CD4-positive, alpha-beta T cell (primary cell): ENCODE measurements around the gene CCDC3. TPM values are rescaled to one million over a fixed set of nuclear protein-coding genes. Genes with fewer than 3 reads are reported as not detected.

Experiments
- ATAC-seq: fragments of 200-7000 bp; cut with Tn5 transposase; one replicate; pipeline ENCODE4 v1.10.0; 2022; ENCODE audit warnings: mild to moderate bottlenecking; ENCODE audit not compliant: poor library complexity
- CTCF ChIA-PET: fragments of 350-600 bp; sonication (Branson Sonifier 250); formaldehyde crosslinking; loops from one replicate; lab custom pipeline; 2021; ENCODE audit warnings: antibody characterized with exemption, inconsistent platforms; lab: Charles Lee
- POLR2A ChIA-PET: fragments of 350-600 bp; sonication (Branson Sonifier 250); formaldehyde crosslinking; loops from one replicate; lab custom pipeline; 2021; ENCODE audit warnings: antibody characterized with exemption, inconsistent platforms; lab: Charles Lee
- DNase-seq, 14 experiments: peaks; one replicate each; pipeline ENCODE4 v3.0.0-alpha.2; 2013 to 2020; ENCODE audit warnings: mixed read lengths in 2 of 14
- H3K27ac ChIP-seq, 2 donors: one replicate each; pipeline versions ENCODE4 v1.5.1 to v1.7.0; 2013; ENCODE audit warnings: low read length in 2 of 2, low read depth in 1 of 2, mild to moderate bottlenecking in 1 of 2
- H3K27me3 ChIP-seq, 2 experiments: 1 replicate in 1 of 2; 2 replicates in 1 of 2; pipeline versions ENCODE4 v1.6.1 to v1.7.0; 2013; ENCODE audit warnings: low read length in 2 of 2, control low read depth in 1 of 2, mild to moderate bottlenecking in 1 of 2, moderate library complexity in 1 of 2; ENCODE audit not compliant: insufficient read depth in 2 of 2, control insufficient read depth in 1 of 2
- H3K36me3 ChIP-seq: one replicate; pipeline ENCODE4 v1.6.1; 2013; ENCODE audit warnings: low read length, control low read depth; ENCODE audit not compliant: insufficient read depth
- H3K4me1 ChIP-seq: one replicate; pipeline ENCODE4 v1.6.1; 2013; ENCODE audit warnings: low read length, control low read depth; ENCODE audit not compliant: insufficient read depth
- H3K4me3 ChIP-seq: one replicate; pipeline ENCODE4 v1.5.1; 2013; ENCODE audit warnings: mild to moderate bottlenecking, low read length, moderate library complexity
- H3K9me3 ChIP-seq, 2 experiments: 1 replicate in 1 of 2; 2 replicates in 1 of 2; pipeline versions ENCODE4 v1.6.1 to v1.7.0; 2013; ENCODE audit warnings: low read length in 2 of 2, mild to moderate bottlenecking in 2 of 2, control low read depth in 1 of 2, moderate library complexity in 1 of 2; ENCODE audit not compliant: control insufficient read depth in 1 of 2, insufficient read depth in 1 of 2
- H3K27ac Mint-ChIP-seq: one replicate; pipeline ENCODE4 v1.8.0; 2020; ENCODE audit warnings: mixed read lengths
- H3K27me3 Mint-ChIP-seq: one replicate; pipeline ENCODE4 v1.8.0; 2021; ENCODE audit warnings: mixed read lengths
- H3K36me3 Mint-ChIP-seq: one replicate; pipeline ENCODE4 v1.8.0; 2021; ENCODE audit warnings: low read depth, mixed read lengths
- H3K4me1 Mint-ChIP-seq: one replicate; pipeline ENCODE4 v1.8.0; 2021; ENCODE audit warnings: low read depth, mixed read lengths
- H3K4me3 Mint-ChIP-seq: one replicate; pipeline ENCODE4 v1.8.0; 2020; ENCODE audit warnings: mild to moderate bottlenecking, mixed read lengths
- H3K9me3 Mint-ChIP-seq: one replicate; pipeline ENCODE4 v1.8.0; 2020; ENCODE audit warnings: mixed read lengths
- intact Hi-C, 2 experiments: fragments of 100-400 bp; cut with DNase I in 1 of 2; cut with micrococcal nuclease in 1 of 2; formaldehyde crosslinking; loops; one replicate each; pipeline versions ENCODE4 v1.15.1 to v1.9.0; 2023 to 2025; cut with DNase I, micrococcal nuclease
- polyA plus RNA-seq, 2 donors: library from polyadenylated mRNA; unstranded; fragments of 120-200 nt; gene quantifications; one replicate each; pipeline ENCODE4 v1.2.1, GENCODE V29; 2013
- total RNA-seq, 174 experiments: library from RNA in 2 of 174; stranded (reverse) in 2 of 174; gene quantifications; one replicate each; pipeline ENCODE4 v1.2.3 and lab custom pipeline; 2021 to 2026
- TF ChIP-seq, protein P1 (sequence below): fragments of 200-600 bp; IDR thresholded peaks from one replicate; pipeline ENCODE4 v1.8.0; 2022; ENCODE audit warnings: antibody characterized with exemption, mild to moderate bottlenecking

Gene CCDC3
- under 1 TPM in 1 of 2 experiments, not detected in 1; 0.08 TPM for total RNA-seq
- not detected for polyA plus RNA-seq (2013, experiment 1 of 2)
- 0.42 TPM for polyA plus RNA-seq (2013, experiment 2 of 2)
- 0 to 1.6 (median 0.18) reads per million in 172 experiments for total RNA-seq (lab: John Stamatoyannopoulos, UW)

DNA sequence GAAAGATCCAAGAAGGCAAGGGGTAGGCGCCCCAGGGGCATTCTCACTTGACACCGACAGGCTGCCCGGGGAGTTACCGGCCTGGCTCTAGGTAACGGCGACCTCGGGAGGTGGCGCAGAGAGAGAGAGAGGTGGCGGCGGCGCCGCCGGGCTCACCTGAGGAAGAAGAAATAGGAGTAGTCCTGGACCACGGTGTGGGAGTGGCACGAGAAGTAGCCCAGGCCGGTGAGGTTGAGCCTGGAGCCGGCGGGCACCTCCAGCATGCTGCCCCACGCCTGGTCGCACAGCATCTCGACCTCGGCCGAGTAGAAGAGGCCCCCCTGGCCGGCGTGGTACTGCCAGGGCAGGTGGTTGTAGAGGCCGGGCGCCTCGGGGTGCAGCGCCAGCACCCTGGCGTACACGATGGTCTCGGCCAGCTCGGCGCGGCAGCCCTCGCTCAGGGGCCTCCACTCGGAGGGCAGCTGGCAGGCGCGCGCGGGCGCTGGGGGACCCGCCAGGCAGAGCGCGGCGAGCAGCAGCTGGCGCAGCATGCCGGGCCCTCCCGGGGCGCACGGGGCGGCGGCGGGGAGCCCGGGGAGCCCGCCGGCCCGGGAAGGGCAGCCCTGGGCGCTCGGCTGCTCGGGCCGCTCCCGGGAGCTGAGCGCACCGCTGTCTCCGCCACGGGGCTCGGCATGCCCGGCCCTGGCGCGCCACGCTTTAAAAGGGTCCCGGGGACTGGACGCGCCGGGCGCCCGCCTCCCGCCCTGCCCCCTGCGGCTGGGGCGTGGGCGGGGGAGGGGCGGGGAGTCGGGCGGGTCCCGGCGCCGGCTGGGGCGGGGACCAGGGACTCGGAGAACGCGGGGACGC lies at the start of gene CCDC3:
Gene CCDC3, minus strand, starts transcription at position 673 of the 846 bp plus-strand sequence. Its CDS starts 143 bp downstream, at position 530.
- Histone ChIP-seq H3K36me3 (no peaks in the 10 kb centered on the region), H3K27ac (no peak within 1 kb of the TSS), H3K4me1 (no peaks in the 10 kb centered on the region), H3K27me3 (peaks cover 25 to 34% of the 10 kb centered on the region in 2 experiments), H3K4me3 (no peak within 1 kb of the TSS), H3K9me3 (no peaks in the 10 kb centered on the region)
- DNase-seq = peak in 1 of 14 experiments; percentile 2
- H3K4me1 Mint-ChIP-seq = peaks cover 8% of the 10 kb centered on the region
- H3K27ac Mint-ChIP-seq = no peak within 1 kb of the TSS
- no peak for ATAC-seq
- peak within 1 kb of the TSS; percentile 28 for H3K4me3 Mint-ChIP-seq
- intact Hi-C loops = no loop called here
- ChIA-PET POLR2A (no interaction called here), CTCF (no interaction called here)
- no peaks in the 10 kb centered on the region for H3K9me3 Mint-ChIP-seq
- TF ChIP-seq, protein P1, sequence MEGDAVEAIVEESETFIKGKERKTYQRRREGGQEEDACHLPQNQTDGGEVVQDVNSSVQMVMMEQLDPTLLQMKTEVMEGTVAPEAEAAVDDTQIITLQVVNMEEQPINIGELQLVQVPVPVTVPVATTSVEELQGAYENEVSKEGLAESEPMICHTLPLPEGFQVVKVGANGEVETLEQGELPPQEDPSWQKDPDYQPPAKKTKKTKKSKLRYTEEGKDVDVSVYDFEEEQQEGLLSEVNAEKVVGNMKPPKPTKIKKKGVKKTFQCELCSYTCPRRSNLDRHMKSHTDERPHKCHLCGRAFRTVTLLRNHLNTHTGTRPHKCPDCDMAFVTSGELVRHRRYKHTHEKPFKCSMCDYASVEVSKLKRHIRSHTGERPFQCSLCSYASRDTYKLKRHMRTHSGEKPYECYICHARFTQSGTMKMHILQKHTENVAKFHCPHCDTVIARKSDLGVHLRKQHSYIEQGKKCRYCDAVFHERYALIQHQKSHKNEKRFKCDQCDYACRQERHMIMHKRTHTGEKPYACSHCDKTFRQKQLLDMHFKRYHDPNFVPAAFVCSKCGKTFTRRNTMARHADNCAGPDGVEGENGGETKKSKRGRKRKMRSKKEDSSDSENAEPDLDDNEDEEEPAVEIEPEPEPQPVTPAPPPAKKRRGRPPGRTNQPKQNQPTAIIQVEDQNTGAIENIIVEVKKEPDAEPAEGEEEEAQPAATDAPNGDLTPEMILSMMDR = no peak
- no peaks in the 10 kb centered on the region for H3K36me3 Mint-ChIP-seq
- peaks cover 87% of the 10 kb centered on the region for H3K27me3 Mint-ChIP-seq

DNA sequence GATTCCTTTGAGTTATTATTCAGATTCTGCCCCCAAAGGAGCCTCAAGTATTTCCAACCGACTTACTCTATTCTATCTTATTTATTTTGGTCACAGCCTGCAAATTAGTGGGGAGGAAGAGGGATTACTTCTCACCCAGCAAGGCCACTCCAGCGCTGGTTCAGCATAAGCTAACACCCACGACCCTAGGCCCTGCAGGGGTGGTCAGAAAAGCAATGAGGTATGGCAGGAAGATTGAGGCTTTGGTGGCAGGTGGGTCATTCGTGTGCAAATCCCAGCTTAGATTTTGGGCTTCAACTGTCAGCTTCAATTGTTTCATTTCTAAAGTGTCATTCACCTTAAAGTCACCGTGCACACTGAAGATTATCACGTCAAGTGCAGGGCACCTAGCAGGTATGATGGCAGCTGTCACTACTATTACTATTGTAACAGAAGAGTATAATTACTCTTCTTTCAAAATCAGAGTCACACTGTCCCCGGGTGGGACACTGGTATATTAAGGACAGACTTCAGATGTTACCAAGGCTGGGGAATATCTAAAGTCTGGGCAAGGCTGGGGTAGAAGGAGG lies 49.7 kb upstream of the CCDC3 start:
- CTCF ChIA-PET = no interaction called here
- no peak for ATAC-seq
- H3K4me3 Mint-ChIP-seq = no peak overlapping the region
- H3K27ac Mint-ChIP-seq = no peak overlapping the region
- Histone ChIP-seq H3K36me3 (no peaks in the 10 kb centered on the region), H3K27ac (no peak overlapping the region), H3K9me3 (no peaks in the 10 kb centered on the region), H3K4me3 (no peak overlapping the region), H3K27me3 (no peaks in the 10 kb centered on the region), H3K4me1 (no peaks in the 10 kb centered on the region)
- peaks cover 7% of the 10 kb centered on the region for H3K27me3 Mint-ChIP-seq
- DNase-seq = no peak
- no peaks in the 10 kb centered on the region for H3K9me3 Mint-ChIP-seq
- TF ChIP-seq, protein P1 = no peak
- no peaks in the 10 kb centered on the region for H3K4me1 Mint-ChIP-seq
- H3K36me3 Mint-ChIP-seq = no peaks in the 10 kb centered on the region
- intact Hi-C loops = no loop called here
- POLR2A ChIA-PET = no interaction called here

DNA sequence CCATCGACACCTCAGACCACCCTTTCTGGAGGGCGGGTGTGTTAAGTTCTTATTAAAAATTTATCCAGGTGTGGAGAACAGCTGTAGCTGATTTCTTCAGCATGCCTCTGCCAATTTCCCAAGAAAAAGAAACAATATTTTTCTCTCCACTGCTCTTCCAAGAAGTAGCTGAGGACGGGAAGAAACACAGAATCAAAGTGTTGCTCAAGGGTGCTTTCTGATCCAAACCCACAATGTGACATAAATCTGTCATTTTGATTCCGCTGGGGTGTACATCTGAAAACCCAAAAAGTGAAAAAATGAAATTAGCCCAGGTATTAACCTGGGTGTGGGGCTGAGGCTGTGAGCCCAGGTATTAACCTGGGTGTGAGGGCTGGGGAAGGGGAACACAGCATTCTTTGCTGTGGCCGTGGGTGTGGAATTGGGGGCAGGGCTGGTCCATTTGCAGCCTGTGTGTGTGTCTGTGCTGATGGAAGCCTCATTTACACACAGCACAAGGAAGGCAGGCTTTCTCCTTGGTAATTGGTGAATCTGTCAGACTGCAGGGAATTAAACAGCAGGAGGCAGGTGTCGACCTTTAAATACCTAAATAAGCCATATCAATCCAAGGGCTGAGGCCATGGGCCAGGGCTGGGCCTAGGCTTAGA lies 48.4 kb upstream of the CCDC3 start:
- ATAC-seq (no peak), DNase-seq (no peak)
- Mint-ChIP-seq H3K27ac (no peak overlapping the region), H3K9me3 (no peaks in the 10 kb centered on the region), H3K4me1 (no peaks in the 10 kb centered on the region), H3K36me3 (no peaks in the 10 kb centered on the region), H3K27me3 (peaks cover 7% of the 10 kb centered on the region), H3K4me3 (no peak overlapping the region)
- ChIA-PET POLR2A (no interaction called here), CTCF (no interaction called here)
- intact Hi-C loops = no loop called here
- H3K9me3 ChIP-seq = no peaks in the 10 kb centered on the region
- no peaks in the 10 kb centered on the region for H3K36me3 ChIP-seq
- no peak overlapping the region for H3K27ac ChIP-seq
- H3K4me1 ChIP-seq = no peaks in the 10 kb centered on the region
- H3K27me3 ChIP-seq = no peaks in the 10 kb centered on the region
- H3K4me3 ChIP-seq = no peak overlapping the region
- TF ChIP-seq, protein P1 = no peak
